HepG2 (cell line): Measurements from ENCODE around the gene MYL12B. TPM values are rescaled to one million over a fixed set of nuclear protein-coding genes. Genes with fewer than 3 reads are reported as not detected.

Source experiments
- ELF4 ChIP-seq: sonication (generic); formaldehyde crosslinking; IDR thresholded peaks from 2 replicates; pipeline ENCODE4 v1.5.0; 2020; ENCODE audit warnings: missing genetic modification reagents, mild to moderate bottlenecking, moderate library complexity, borderline replicate concordance
- ETV6 ChIP-seq: sonication (generic); formaldehyde crosslinking; conservative IDR thresholded peaks from 2 replicates; pipeline ENCODE4 v1.4.0; 2020; ENCODE audit warnings: missing genetic modification reagents
- EZH2 ChIP-seq: conservative IDR thresholded peaks from 2 replicates; pipeline ENCODE4 v1.6.1; 2012; ENCODE audit warnings: mild to moderate bottlenecking, low read depth, low read length, moderate library complexity
- FOSL1 ChIP-seq: sonication (generic); formaldehyde crosslinking; IDR thresholded peaks from 2 replicates; pipeline ENCODE4 v1.9.0; 2021; ENCODE audit warnings: missing genetic modification reagents, borderline replicate concordance
- HMG20A ChIP-seq: IDR thresholded peaks from 2 replicates; pipeline ENCODE4 v1.6.1; 2016; ENCODE audit warnings: borderline replicate concordance
- HOXA9 ChIP-seq: sonication (generic); formaldehyde crosslinking; IDR thresholded peaks from 2 replicates; pipeline ENCODE4 v1.8.1; 2022; ENCODE audit warnings: missing genetic modification reagents, mild to moderate bottlenecking, moderate library complexity, borderline replicate concordance
- ISX ChIP-seq: sonication (generic); formaldehyde crosslinking; conservative IDR thresholded peaks from 2 replicates; pipeline ENCODE4 v1.5.0; 2020; ENCODE audit warnings: missing genetic modification reagents
- MAZ ChIP-seq, 2 experiments: sonication (generic) in 1 of 2; formaldehyde crosslinking in 1 of 2; IDR thresholded peaks; 2 replicates each; pipeline versions ENCODE4 v1.5.0 to v1.6.1; 2012 to 2020; ENCODE audit warnings: low read depth in 2 of 2, mild to moderate bottlenecking in 2 of 2, borderline replicate concordance in 1 of 2, improper control_type of control experiment in 1 of 2, low read length in 1 of 2, missing genetic modification reagents in 1 of 2, moderate library complexity in 1 of 2
- SALL1 ChIP-seq: sonication (generic); formaldehyde crosslinking; IDR thresholded peaks from 2 replicates; pipeline ENCODE4 v1.8.0; 2022; ENCODE audit warnings: mild to moderate bottlenecking, missing genetic modification reagents
- SMARCE1 ChIP-seq: fragments of 450-650 bp; IDR thresholded peaks from 2 replicates; pipeline ENCODE4 v1.6.1; 2017; ENCODE audit warnings: borderline replicate concordance
- SP5 ChIP-seq: IDR thresholded peaks from 2 replicates; pipeline ENCODE4 v1.6.1; 2016; ENCODE audit warnings: low read depth, borderline replicate concordance
- SRSF9 ChIP-seq: fragments of 200-400 bp; formaldehyde crosslinking; IDR thresholded peaks from 2 replicates; pipeline ENCODE4 v1.6.1; 2018; ENCODE audit warnings: borderline replicate concordance, mild to moderate bottlenecking, low read depth, low read length; ENCODE audit not compliant: insufficient read depth, poor library complexity, severe bottlenecking
- TBP ChIP-seq: sonication (generic); formaldehyde crosslinking; IDR thresholded peaks from 2 replicates; pipeline ENCODE4 v1.5.0; 2020; ENCODE audit warnings: missing genetic modification reagents
- TGIF2 ChIP-seq: IDR thresholded peaks from 2 replicates; pipeline ENCODE4 v1.6.1; 2016; ENCODE audit warnings: control low read depth, missing compliant biosample characterization
- THYN1 ChIP-seq: sonication (generic); formaldehyde crosslinking; IDR thresholded peaks from 2 replicates; pipeline ENCODE4 v1.8.1; 2023; ENCODE audit warnings: low read depth, mild to moderate bottlenecking, moderate library complexity, missing genetic modification reagents, borderline replicate concordance
- XRCC5 ChIP-seq: fragments of 200-400 bp; formaldehyde crosslinking; optimal IDR thresholded peaks from 2 replicates; pipeline ENCODE3; 2017; ENCODE audit warnings: mild to moderate bottlenecking, low read length
- ZNF101 ChIP-seq: sonication (generic); formaldehyde crosslinking; IDR thresholded peaks from 2 replicates; pipeline ENCODE4 v1.4.0; 2020; ENCODE audit warnings: mild to moderate bottlenecking, low read depth, missing genetic modification reagents, borderline replicate concordance
- ZNF160 ChIP-seq: sonication (generic); formaldehyde crosslinking; IDR thresholded peaks from 2 replicates; pipeline ENCODE4 v1.8.0; 2022; ENCODE audit warnings: mild to moderate bottlenecking, inconsistent platforms, missing genetic modification reagents
- ZNF292 ChIP-seq: sonication (generic); formaldehyde crosslinking; IDR thresholded peaks from 2 replicates; pipeline ENCODE4 v1.8.1; 2022; ENCODE audit warnings: mild to moderate bottlenecking, low read depth, missing genetic modification reagents, borderline replicate concordance
- ZNF335 ChIP-seq: sonication (generic); formaldehyde crosslinking; IDR thresholded peaks from 2 replicates; pipeline ENCODE4 v1.4.0; 2020; ENCODE audit warnings: missing genetic modification reagents
- ZNF501 ChIP-seq: sonication (generic); formaldehyde crosslinking; IDR thresholded peaks from 2 replicates; pipeline ENCODE4 v1.5.1; 2020; ENCODE audit warnings: mild to moderate bottlenecking, moderate library complexity, missing genetic modification reagents
- ZNF543 ChIP-seq: sonication (generic); formaldehyde crosslinking; IDR thresholded peaks from 2 replicates; pipeline ENCODE4 v1.4.0; 2020; ENCODE audit warnings: mild to moderate bottlenecking, missing genetic modification reagents
- ZNF549 ChIP-seq: sonication (generic); formaldehyde crosslinking; IDR thresholded peaks from 2 replicates; pipeline ENCODE4 v1.5.0; 2020; ENCODE audit warnings: missing genetic modification reagents
- ZNF556 ChIP-seq: sonication (generic); formaldehyde crosslinking; IDR thresholded peaks from 2 replicates; pipeline ENCODE4 v1.4.0; 2020; ENCODE audit warnings: mild to moderate bottlenecking, missing genetic modification reagents, borderline replicate concordance
- ZNF790 ChIP-seq: sonication (generic); formaldehyde crosslinking; IDR thresholded peaks from 2 replicates; pipeline ENCODE4 v1.8.0; 2022; ENCODE audit warnings: missing genetic modification reagents, mild to moderate bottlenecking, borderline replicate concordance
- polyA plus RNA-seq, 8 experiments: library from polyadenylated mRNA; depleted of rRNA in 3 of 8; stranded (reverse) in 7 of 8; unstranded in 1 of 8; fragments of >200 nt; fragmentation: Illumina TruSeq in 4 of 8; extraction: Trizol in 4 of 8; gene quantifications; 2 replicates each; pipeline versions ENCODE4 v1.2.1 to v1.2.3, GENCODE V29; 2011 to 2016; ENCODE audit warnings: low read depth in 4 of 8, missing spikeins in 1 of 8, mixed read lengths in 1 of 8; ENCODE audit not compliant: insufficient read depth in 1 of 8
- total RNA-seq, 5 experiments: library from RNA; depleted of rRNA; stranded (reverse); fragments of >200 nt; fragmentation: Illumina TruSeq; extraction: Trizol; gene quantifications; 2 replicates each; pipeline ENCODE4 v1.2.3, GENCODE V29; 2016; ENCODE audit warnings: low read depth in 1 of 5

The MYL12B gene
- total and polyA plus RNA-seq, 2 of the 13 experiments (the other 11 are each of a cell fraction or from before 2014, with no cell fraction given): 265 to 340 TPM

DNA sequence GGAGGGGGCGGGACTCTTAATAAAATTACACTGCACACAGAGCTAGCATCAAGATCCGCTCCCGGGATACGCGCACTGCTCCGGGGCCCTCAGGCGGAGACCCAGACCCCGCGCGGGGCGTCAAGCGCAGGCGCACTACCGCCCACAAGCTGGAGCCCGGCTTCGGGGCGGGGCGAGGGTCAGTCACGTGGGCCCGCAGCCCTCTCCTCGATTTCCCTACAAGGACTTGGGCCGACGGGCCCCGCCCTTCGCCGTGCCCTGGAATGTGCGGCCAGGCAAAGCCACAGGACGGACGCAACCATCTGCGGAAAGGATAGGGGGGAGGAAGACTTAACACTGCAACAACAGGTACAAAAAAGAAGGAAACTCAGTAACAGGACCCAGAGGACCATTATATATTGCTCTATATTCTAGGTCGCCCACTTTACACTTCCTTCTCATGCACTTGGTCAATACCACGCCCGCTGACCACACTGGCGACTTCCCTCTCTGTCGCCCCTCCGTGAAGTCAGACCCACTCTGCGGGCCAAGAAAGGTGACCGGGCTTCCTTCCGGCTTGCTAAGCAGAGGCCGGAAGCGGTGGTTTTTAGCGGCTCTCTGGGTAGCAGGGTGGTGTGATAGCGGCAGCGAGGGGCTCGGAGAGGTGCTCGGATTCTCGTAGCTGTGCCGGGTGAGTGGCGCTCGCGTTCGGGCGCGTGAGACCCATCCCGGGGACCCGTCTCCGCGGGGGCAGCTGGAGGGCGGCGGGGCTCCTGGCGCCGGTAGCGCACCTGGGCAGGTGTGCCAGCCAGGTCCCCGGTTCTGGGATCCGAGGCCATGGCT, 14.5 kb upstream of the MYL12B start, which contains the start of gene MYL12A (continued):
- TF ChIP-seq ELF4 (CRISPR knock-in tag) (peak; percentile 94), XRCC5 (peak; percentile 74), ZNF335 (CRISPR knock-in tag) (peak; percentile 38; the same call in 1 of the 2 replicates), EZH2 (no peak), ZNF549 (CRISPR knock-in tag) (no peak), HMG20A (no peak), SALL1 (CRISPR knock-in tag) (peak; percentile 64), ZNF101 (CRISPR knock-in tag) (no peak), SMARCE1 (no peak), ZNF556 (CRISPR knock-in tag) (no peak), ZNF501 (CRISPR knock-in tag) (peak; percentile 97), ZNF543 (CRISPR knock-in tag) (no peak), HOXA9 (CRISPR knock-in tag) (no peak), FOSL1 (CRISPR knock-in tag) (no peak), THYN1 (CRISPR knock-in tag) (no peak), TGIF2 (CRISPR knock-in tag) (no peak), ZNF160 (no peak), ZNF790 (CRISPR knock-in tag) (no peak), ETV6 (CRISPR knock-in tag) (no peak), ZNF292 (CRISPR knock-in tag) (no peak), TBP (CRISPR knock-in tag) (no peak), SP5 (peak; percentile 63; the same call in 1 of the 2 replicates), SRSF9 (no peak), ISX (CRISPR knock-in tag) (no peak), MAZ (IDR thresholded peaks at IDR 0.05; ENCODE audit: borderline replicate concordance, low read depth, low read length) (no peak), MAZ (CRISPR knock-in tag; IDR thresholded peaks at IDR 0.05; ENCODE audit: low read depth) (peak; percentile 74)
